HepG2 (cell line): ENCODE data around the gene LCAT. TPM values are rescaled to one million over a fixed set of nuclear protein-coding genes. Genes with fewer than 3 reads are reported as not detected.

ENCODE experiments used
- ATM ChIP-seq: fragments of 450-650 bp; IDR thresholded peaks from 2 replicates; pipeline ENCODE4 v1.7.1; 2017; ENCODE audit warnings: mild to moderate bottlenecking, borderline replicate concordance
- CBFB ChIP-seq: sonication (generic); formaldehyde crosslinking; IDR thresholded peaks from 2 replicates; pipeline ENCODE4 v1.4.0; 2020; ENCODE audit warnings: missing genetic modification reagents
- CCAR2 ChIP-seq: fragments of 200-400 bp; formaldehyde crosslinking; optimal IDR thresholded peaks from 2 replicates; pipeline ENCODE3; 2018; ENCODE audit warnings: low read depth, mild to moderate bottlenecking, low read length, moderate library complexity
- HNF4G ChIP-seq, 2 experiments: sonication (generic) in 1 of 2; formaldehyde crosslinking in 1 of 2; IDR thresholded peaks; 2 replicates each; pipeline versions ENCODE4 v1.4.0 to v1.6.1; 2011 to 2020; ENCODE audit warnings: borderline replicate concordance in 2 of 2, low read depth in 2 of 2, mild to moderate bottlenecking in 2 of 2, low read length in 1 of 2, missing genetic modification reagents in 1 of 2, moderate library complexity in 1 of 2
- MEIS1 ChIP-seq: sonication (generic); formaldehyde crosslinking; IDR thresholded peaks from 2 replicates; pipeline ENCODE4 v1.9.0; 2021; ENCODE audit warnings: mild to moderate bottlenecking, missing genetic modification reagents, moderate library complexity, borderline replicate concordance
- SIX4 ChIP-seq: sonication (generic); formaldehyde crosslinking; IDR thresholded peaks from 2 replicates; pipeline ENCODE4 v1.4.0; 2020; ENCODE audit warnings: missing genetic modification reagents
- ZNF124 ChIP-seq: sonication (generic); formaldehyde crosslinking; IDR thresholded peaks from 2 replicates; pipeline ENCODE4 v1.4.0; 2020; ENCODE audit warnings: missing genetic modification reagents
- ZNF331 ChIP-seq: sonication (generic); formaldehyde crosslinking; IDR thresholded peaks from 2 replicates; pipeline ENCODE4 v1.4.0; 2020; ENCODE audit warnings: missing genetic modification reagents
- polyA plus RNA-seq, 8 experiments: library from polyadenylated mRNA; depleted of rRNA in 3 of 8; stranded (reverse) in 7 of 8; unstranded in 1 of 8; fragments of >200 nt; fragmentation: Illumina TruSeq in 4 of 8; extraction: Trizol in 4 of 8; gene quantifications; 2 replicates each; pipeline versions ENCODE4 v1.2.1 to v1.2.3, GENCODE V29; 2011 to 2016; ENCODE audit warnings: low read depth in 4 of 8, missing spikeins in 1 of 8, mixed read lengths in 1 of 8; ENCODE audit not compliant: insufficient read depth in 1 of 8
- total RNA-seq, 5 experiments: library from RNA; depleted of rRNA; stranded (reverse); fragments of >200 nt; fragmentation: Illumina TruSeq; extraction: Trizol; gene quantifications; 2 replicates each; pipeline ENCODE4 v1.2.3, GENCODE V29; 2016; ENCODE audit warnings: low read depth in 1 of 5
- TF ChIP-seq, protein P1 (sequence below): sonication (generic); formaldehyde crosslinking; IDR thresholded peaks from 2 replicates; pipeline ENCODE4 v1.4.0; 2020; ENCODE audit warnings: missing genetic modification reagents
- TF ChIP-seq, protein P2 (sequence below): sonication (generic); formaldehyde crosslinking; IDR thresholded peaks from 2 replicates; pipeline ENCODE4 v1.4.0; 2020; ENCODE audit warnings: missing genetic modification reagents
- TF ChIP-seq, protein P3 (sequence below): sonication (generic); formaldehyde crosslinking; IDR thresholded peaks from 2 replicates; pipeline ENCODE4 v1.4.0; 2020; ENCODE audit warnings: missing genetic modification reagents
- TF ChIP-seq, protein P4 (sequence below): sonication (generic); formaldehyde crosslinking; IDR thresholded peaks from 2 replicates; pipeline ENCODE4 v1.4.0; 2020; ENCODE audit warnings: mild to moderate bottlenecking, missing genetic modification reagents
- TF ChIP-seq, protein P5 (sequence below): sonication (generic); formaldehyde crosslinking; IDR thresholded peaks from 2 replicates; pipeline ENCODE4 v1.8.0; 2022; ENCODE audit warnings: missing genetic modification reagents, mild to moderate bottlenecking, moderate library complexity, borderline replicate concordance

LCAT gene
- total and polyA plus RNA-seq, 2 of the 13 experiments (the other 11 are each of a cell fraction or from before 2014, with no cell fraction given), result 36.1 to 38.9 TPM

DNA sequence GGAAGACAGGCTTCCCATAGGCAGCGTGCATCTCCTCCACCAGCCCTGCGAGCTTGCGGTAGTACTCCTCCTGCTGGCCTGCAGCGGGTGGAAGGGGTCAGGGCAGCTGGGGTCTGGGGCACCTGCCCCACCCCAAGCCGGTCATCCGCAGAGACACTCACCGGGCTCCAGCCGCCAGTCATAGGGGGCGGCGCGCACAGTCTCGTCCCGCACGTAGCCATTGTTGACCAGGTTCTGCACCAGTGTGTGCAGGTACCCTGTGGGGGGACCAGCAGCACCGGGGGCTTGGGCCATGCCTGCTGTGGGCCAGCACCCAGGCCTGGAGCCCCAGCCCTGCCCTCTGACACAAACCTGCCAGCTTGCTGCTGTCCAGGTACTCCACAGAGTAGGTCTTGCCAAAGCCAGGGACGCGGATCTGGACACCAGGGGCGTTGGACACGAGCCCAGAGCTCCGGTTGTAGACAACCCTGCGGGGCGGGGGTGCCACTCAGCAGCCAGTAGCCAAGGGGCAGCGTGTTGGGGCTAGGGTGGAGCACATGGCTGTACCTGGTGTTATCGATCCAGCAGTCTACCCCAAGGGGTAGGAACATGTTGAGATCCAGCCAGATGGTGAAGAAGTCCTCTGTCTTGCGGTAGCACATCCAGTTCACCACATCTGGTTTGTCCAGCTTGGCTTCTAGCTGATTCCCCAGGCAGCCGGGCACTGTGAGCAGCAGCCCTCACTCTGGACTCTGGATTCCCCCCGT, 1.2 kb downstream of the LCAT start (continued):
- TF ChIP-seq, protein P1, sequence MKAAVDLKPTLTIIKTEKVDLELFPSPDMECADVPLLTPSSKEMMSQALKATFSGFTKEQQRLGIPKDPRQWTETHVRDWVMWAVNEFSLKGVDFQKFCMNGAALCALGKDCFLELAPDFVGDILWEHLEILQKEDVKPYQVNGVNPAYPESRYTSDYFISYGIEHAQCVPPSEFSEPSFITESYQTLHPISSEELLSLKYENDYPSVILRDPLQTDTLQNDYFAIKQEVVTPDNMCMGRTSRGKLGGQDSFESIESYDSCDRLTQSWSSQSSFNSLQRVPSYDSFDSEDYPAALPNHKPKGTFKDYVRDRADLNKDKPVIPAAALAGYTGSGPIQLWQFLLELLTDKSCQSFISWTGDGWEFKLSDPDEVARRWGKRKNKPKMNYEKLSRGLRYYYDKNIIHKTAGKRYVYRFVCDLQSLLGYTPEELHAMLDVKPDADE, result no peak; the same call in 1 of the 2 replicates
- no peak for TF ChIP-seq HNF4G (IDR thresholded peaks at IDR 0.05; ENCODE audit: borderline replicate concordance, low read depth, low read length)
- no peak for TF ChIP-seq HNF4G (CRISPR knock-in tag; IDR thresholded peaks at IDR 0.05; ENCODE audit: borderline replicate concordance, low read depth)
- TF ChIP-seq CBFB (CRISPR knock-in tag), result 0 out of 2 replicates have a peak, but pooled peaks have one; percentile 54
- peak; percentile 34; the same call in 1 of the 2 replicates for TF ChIP-seq ZNF331 (CRISPR knock-in tag)
- TF ChIP-seq, protein P2, sequence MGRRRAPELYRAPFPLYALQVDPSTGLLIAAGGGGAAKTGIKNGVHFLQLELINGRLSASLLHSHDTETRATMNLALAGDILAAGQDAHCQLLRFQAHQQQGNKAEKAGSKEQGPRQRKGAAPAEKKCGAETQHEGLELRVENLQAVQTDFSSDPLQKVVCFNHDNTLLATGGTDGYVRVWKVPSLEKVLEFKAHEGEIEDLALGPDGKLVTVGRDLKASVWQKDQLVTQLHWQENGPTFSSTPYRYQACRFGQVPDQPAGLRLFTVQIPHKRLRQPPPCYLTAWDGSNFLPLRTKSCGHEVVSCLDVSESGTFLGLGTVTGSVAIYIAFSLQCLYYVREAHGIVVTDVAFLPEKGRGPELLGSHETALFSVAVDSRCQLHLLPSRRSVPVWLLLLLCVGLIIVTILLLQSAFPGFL (CRISPR knock-in tag), result no peak
- TF ChIP-seq ZNF124 (CRISPR knock-in tag), result no peak; the same call in 1 of the 2 replicates
- no peak for TF ChIP-seq ATM
- TF ChIP-seq SIX4 (CRISPR knock-in tag), result no peak
- TF ChIP-seq, protein P3, sequence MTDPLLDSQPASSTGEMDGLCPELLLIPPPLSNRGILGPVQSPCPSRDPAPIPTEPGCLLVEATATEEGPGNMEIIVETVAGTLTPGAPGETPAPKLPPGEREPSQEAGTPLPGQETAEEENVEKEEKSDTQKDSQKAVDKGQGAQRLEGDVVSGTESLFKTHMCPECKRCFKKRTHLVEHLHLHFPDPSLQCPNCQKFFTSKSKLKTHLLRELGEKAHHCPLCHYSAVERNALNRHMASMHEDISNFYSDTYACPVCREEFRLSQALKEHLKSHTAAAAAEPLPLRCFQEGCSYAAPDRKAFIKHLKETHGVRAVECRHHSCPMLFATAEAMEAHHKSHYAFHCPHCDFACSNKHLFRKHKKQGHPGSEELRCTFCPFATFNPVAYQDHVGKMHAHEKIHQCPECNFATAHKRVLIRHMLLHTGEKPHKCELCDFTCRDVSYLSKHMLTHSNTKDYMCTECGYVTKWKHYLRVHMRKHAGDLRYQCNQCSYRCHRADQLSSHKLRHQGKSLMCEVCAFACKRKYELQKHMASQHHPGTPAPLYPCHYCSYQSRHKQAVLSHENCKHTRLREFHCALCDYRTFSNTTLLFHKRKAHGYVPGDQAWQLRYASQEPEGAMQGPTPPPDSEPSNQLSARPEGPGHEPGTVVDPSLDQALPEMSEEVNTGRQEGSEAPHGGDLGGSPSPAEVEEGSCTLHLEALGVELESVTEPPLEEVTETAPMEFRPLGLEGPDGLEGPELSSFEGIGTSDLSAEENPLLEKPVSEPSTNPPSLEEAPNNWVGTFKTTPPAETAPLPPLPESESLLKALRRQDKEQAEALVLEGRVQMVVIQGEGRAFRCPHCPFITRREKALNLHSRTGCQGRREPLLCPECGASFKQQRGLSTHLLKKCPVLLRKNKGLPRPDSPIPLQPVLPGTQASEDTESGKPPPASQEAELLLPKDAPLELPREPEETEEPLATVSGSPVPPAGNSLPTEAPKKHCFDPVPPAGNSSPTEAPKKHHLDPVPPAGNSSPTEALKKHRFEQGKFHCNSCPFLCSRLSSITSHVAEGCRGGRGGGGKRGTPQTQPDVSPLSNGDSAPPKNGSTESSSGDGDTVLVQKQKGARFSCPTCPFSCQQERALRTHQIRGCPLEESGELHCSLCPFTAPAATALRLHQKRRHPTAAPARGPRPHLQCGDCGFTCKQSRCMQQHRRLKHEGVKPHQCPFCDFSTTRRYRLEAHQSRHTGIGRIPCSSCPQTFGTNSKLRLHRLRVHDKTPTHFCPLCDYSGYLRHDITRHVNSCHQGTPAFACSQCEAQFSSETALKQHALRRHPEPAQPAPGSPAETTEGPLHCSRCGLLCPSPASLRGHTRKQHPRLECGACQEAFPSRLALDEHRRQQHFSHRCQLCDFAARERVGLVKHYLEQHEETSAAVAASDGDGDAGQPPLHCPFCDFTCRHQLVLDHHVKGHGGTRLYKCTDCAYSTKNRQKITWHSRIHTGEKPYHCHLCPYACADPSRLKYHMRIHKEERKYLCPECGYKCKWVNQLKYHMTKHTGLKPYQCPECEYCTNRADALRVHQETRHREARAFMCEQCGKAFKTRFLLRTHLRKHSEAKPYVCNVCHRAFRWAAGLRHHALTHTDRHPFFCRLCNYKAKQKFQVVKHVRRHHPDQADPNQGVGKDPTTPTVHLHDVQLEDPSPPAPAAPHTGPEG, result peak; percentile 68; the same call in 1 of the 2 replicates
- TF ChIP-seq, protein P4, sequence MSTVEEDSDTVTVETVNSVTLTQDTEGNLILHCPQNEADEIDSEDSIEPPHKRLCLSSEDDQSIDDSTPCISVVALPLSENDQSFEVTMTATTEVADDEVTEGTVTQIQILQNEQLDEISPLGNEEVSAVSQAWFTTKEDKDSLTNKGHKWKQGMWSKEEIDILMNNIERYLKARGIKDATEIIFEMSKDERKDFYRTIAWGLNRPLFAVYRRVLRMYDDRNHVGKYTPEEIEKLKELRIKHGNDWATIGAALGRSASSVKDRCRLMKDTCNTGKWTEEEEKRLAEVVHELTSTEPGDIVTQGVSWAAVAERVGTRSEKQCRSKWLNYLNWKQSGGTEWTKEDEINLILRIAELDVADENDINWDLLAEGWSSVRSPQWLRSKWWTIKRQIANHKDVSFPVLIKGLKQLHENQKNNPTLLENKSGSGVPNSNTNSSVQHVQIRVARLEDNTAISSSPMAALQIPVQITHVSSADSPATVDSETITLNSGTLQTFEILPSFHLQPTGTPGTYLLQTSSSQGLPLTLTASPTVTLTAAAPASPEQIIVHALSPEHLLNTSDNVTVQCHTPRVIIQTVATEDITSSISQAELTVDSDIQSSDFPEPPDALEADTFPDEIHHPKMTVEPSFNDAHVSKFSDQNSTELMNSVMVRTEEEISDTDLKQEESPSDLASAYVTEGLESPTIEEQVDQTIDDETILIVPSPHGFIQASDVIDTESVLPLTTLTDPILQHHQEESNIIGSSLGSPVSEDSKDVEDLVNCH (CRISPR knock-in tag), result 0 out of 2 replicates have a peak, but pooled peaks have one; percentile 66
- TF ChIP-seq MEIS1 (CRISPR knock-in tag), result no peak
- no peak for TF ChIP-seq CCAR2
- TF ChIP-seq, protein P5, sequence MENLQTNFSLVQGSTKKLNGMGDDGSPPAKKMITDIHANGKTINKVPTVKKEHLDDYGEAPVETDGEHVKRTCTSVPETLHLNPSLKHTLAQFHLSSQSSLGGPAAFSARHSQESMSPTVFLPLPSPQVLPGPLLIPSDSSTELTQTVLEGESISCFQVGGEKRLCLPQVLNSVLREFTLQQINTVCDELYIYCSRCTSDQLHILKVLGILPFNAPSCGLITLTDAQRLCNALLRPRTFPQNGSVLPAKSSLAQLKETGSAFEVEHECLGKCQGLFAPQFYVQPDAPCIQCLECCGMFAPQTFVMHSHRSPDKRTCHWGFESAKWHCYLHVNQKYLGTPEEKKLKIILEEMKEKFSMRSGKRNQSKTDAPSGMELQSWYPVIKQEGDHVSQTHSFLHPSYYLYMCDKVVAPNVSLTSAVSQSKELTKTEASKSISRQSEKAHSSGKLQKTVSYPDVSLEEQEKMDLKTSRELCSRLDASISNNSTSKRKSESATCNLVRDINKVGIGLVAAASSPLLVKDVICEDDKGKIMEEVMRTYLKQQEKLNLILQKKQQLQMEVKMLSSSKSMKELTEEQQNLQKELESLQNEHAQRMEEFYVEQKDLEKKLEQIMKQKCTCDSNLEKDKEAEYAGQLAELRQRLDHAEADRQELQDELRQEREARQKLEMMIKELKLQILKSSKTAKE (CRISPR knock-in tag), result no peak
